IPS-18a (cell line): ENCODE results near the gene PNPLA1.

ENCODE experiments used
- H3K27ac ChIP-seq: one replicate; pipeline ENCODE4 v1.5.1; 2013; ENCODE audit warnings: low read length
- H3K27me3 ChIP-seq: one replicate; pipeline ENCODE4 v1.6.1; 2013; ENCODE audit warnings: mild to moderate bottlenecking, low read length; ENCODE audit not compliant: control insufficient read depth, insufficient read depth
- H3K36me3 ChIP-seq: one replicate; pipeline ENCODE4 v1.6.1; 2013; ENCODE audit warnings: low read depth, low read length; ENCODE audit not compliant: control insufficient read depth
- H3K4me1 ChIP-seq: one replicate; pipeline ENCODE4 v1.6.1; 2013; ENCODE audit warnings: low read depth, low read length; ENCODE audit not compliant: control insufficient read depth
- H3K4me3 ChIP-seq: one replicate; pipeline ENCODE4 v1.5.1; 2013; ENCODE audit warnings: low read length
- H3K9ac ChIP-seq: one replicate; pipeline ENCODE4 v1.6.1; 2013; ENCODE audit warnings: mild to moderate bottlenecking, low read length, moderate library complexity
- H3K9me3 ChIP-seq: one replicate; pipeline ENCODE4 v1.6.1; 2013; ENCODE audit warnings: low read depth, low read length; ENCODE audit not compliant: control insufficient read depth

PNPLA1 gene

DNA sequence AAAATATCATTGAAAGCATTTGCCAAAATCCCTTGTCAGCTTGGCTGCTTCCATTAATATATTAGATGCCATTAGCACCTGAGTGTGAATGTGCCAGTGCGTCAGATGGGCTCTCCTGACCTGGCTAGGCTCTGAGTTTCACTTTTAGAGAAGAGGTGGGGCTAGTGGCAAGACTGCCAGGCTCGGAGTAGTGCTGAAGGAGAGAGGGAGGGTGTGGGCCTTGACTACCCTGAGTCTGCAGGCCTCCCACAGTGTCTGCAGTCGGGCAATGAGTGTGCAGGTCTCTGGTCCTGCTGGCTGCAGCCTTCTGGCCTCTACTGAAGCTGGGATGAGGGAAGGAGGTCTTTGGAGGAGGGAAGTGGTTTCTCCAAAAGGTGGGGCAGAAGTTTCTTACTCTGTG is 34.6 kb upstream of the PNPLA1 start:
- Histone ChIP-seq H3K36me3 (peaks cover 14% of the 10 kb centered on the region), H3K9me3 (no peaks in the 10 kb centered on the region), H3K9ac (no peak overlapping the region), H3K4me1 (no peaks in the 10 kb centered on the region), H3K27me3 (no peaks in the 10 kb centered on the region), H3K4me3 (no peak overlapping the region), H3K27ac (no peak overlapping the region)

DNA sequence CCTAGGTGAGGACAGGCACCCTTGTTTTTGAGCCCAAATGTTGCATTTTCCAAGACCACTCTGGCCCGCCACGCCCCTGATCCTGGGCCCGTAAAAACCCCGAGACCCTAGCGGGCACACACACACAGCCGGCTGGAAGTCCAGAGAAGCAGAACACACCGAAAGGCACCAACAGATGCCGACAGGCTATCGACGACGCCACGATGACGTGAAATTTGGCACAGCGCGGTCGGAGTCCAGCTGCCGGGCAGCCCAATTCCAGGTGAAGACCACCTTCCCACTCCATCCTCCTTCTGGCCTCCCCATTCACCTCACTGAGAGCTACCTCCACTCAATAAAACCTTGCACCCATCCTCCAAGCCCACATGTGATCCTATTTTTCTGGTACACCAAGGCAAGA is 34.0 kb upstream of the PNPLA1 start:
- H3K9ac ChIP-seq: no peak overlapping the region
- no peak overlapping the region for H3K4me3 ChIP-seq
- H3K27me3 ChIP-seq: no peaks in the 10 kb centered on the region
- no peaks in the 10 kb centered on the region for H3K4me1 ChIP-seq
- no peak overlapping the region for H3K27ac ChIP-seq
- H3K9me3 ChIP-seq: no peaks in the 10 kb centered on the region
- H3K36me3 ChIP-seq: peaks cover 9% of the 10 kb centered on the region

- no peak overlapping the region for H3K27ac ChIP-seq
- H3K27me3 ChIP-seq: no peaks in the 10 kb centered on the region
- H3K9me3 ChIP-seq: no peaks in the 10 kb centered on the region
- no peaks in the 10 kb centered on the region for H3K36me3 ChIP-seq
- H3K4me3 ChIP-seq: no peak overlapping the region
- peaks cover 4% of the 10 kb centered on the region for H3K4me1 ChIP-seq
- no peak overlapping the region for H3K9ac ChIP-seq
These were observed 30.1 kb upstream of the PNPLA1 start for GRCh38 chr6:36239774-36240173.

- H3K4me3 ChIP-seq: no peak overlapping the region
These were observed 28.1 kb upstream of the PNPLA1 start for GRCh38 chr6:36241728-36242127.

DNA sequence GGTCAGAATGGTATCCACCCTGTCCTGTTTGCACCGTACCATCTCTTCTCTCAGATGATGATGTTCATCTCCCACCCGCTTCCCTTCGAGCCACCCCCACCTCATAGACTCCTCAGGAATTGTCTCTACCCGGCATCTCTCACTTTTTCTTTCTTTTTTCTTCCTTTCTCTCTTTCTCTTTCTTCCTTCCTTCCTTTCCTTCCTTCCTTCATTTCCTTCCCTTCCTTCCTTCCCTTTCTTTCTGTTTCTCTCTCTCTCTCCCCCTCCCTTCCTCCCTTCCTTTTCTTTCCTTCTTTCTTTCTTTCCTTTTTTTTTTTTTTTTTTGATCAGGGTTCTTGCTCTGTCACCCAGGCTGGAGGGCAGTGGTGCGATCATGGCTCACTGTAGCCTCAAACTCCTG is 27.7 kb upstream of the PNPLA1 start:
- Histone ChIP-seq H3K9me3 (no peaks in the 10 kb centered on the region), H3K27me3 (no peaks in the 10 kb centered on the region), H3K4me3 (no peak overlapping the region), H3K36me3 (no peaks in the 10 kb centered on the region), H3K4me1 (peaks cover 16% of the 10 kb centered on the region), H3K9ac (no peak overlapping the region), H3K27ac (no peak overlapping the region)

More at GRCh38 chr6:36241728-36242127, 28.1 kb upstream of the PNPLA1 start:
- H3K9me3 ChIP-seq: no peaks in the 10 kb centered on the region
- H3K27ac ChIP-seq: no peak overlapping the region
- H3K9ac ChIP-seq: no peak overlapping the region
- peaks cover 16% of the 10 kb centered on the region for H3K4me1 ChIP-seq
- H3K36me3 ChIP-seq: no peaks in the 10 kb centered on the region
- H3K27me3 ChIP-seq: no peaks in the 10 kb centered on the region

DNA sequence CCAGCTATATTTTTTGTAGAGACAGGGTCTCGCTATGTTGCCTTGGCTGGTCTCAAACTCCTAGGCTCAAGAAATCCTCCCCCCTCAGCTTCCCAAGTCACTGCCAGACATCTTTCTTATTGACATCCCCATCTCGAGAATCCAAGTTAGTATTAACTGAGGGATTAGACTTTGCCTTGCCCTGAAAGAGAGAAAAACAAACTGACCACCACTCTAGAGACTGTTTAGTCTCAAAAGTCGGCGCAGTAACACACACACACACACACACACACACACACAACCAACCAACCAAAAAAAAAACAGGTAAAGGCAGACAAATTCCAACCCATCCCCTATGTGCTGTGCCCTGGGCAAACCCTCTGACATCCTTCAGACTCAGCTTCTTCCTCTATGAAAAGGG is 27.2 kb upstream of the PNPLA1 start:
- H3K36me3 ChIP-seq: no peaks in the 10 kb centered on the region
- H3K9ac ChIP-seq: no peak overlapping the region
- no peaks in the 10 kb centered on the region for H3K9me3 ChIP-seq
- no peaks in the 10 kb centered on the region for H3K27me3 ChIP-seq
- no peak overlapping the region for H3K27ac ChIP-seq
- H3K4me3 ChIP-seq: no peak overlapping the region
- H3K4me1 ChIP-seq: peaks cover 16% of the 10 kb centered on the region

DNA sequence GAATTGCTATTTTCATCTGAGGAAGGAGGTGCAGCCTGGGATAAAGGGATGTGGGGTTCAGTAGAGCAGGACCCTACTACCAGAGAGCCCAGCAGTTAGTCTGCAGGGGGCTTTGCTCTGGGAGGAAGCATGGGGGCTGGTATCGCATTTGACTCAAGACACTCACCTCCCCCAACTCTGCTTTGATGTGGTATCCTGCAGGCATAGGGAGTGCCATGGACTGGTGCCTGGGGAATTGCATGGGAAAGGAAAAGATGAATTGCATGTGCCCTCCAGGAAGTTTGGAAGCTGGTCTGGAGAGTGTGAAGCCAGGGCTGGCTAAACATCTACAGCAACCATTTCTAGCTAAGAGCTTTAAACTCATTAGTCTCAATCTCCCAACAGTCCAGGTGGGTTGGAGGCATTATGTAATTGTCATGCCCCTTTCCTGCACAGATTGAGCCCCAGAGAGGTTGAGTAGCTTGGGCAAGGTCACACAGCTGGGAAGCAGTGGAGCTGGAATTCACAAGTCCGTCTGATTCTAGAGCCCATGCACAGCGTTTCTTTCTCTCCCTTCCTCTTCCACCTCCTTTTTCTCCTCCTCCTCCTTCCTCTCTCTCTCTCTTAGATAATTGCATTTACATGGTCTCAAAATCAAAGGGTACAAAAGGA is 26.2 kb upstream of the PNPLA1 start:
- peaks cover 16% of the 10 kb centered on the region for H3K4me1 ChIP-seq
- H3K9ac ChIP-seq: no peak overlapping the region
- H3K36me3 ChIP-seq: no peaks in the 10 kb centered on the region
- H3K9me3 ChIP-seq: no peaks in the 10 kb centered on the region
- H3K27ac ChIP-seq: no peak overlapping the region
- H3K27me3 ChIP-seq: no peaks in the 10 kb centered on the region
- H3K4me3 ChIP-seq: no peak overlapping the region

GRCh38 chr6:36244641-36245280 is 25.1 kb upstream of the PNPLA1 start:
- peaks cover 16% of the 10 kb centered on the region for H3K4me1 ChIP-seq
- no peak overlapping the region for H3K9ac ChIP-seq
- H3K9me3 ChIP-seq: no peaks in the 10 kb centered on the region
- H3K4me3 ChIP-seq: no peak overlapping the region
- H3K27ac ChIP-seq: no peak overlapping the region
- no peaks in the 10 kb centered on the region for H3K36me3 ChIP-seq
- no peaks in the 10 kb centered on the region for H3K27me3 ChIP-seq

GRCh38 chr6:36245572-36246061 is 24.2 kb upstream of the PNPLA1 start:
- H3K4me1 ChIP-seq: peaks cover 16% of the 10 kb centered on the region
- no peak overlapping the region for H3K27ac ChIP-seq
- no peak overlapping the region for H3K4me3 ChIP-seq
- no peaks in the 10 kb centered on the region for H3K27me3 ChIP-seq
- no peaks in the 10 kb centered on the region for H3K9me3 ChIP-seq
- H3K36me3 ChIP-seq: no peaks in the 10 kb centered on the region
- no peak overlapping the region for H3K9ac ChIP-seq

DNA sequence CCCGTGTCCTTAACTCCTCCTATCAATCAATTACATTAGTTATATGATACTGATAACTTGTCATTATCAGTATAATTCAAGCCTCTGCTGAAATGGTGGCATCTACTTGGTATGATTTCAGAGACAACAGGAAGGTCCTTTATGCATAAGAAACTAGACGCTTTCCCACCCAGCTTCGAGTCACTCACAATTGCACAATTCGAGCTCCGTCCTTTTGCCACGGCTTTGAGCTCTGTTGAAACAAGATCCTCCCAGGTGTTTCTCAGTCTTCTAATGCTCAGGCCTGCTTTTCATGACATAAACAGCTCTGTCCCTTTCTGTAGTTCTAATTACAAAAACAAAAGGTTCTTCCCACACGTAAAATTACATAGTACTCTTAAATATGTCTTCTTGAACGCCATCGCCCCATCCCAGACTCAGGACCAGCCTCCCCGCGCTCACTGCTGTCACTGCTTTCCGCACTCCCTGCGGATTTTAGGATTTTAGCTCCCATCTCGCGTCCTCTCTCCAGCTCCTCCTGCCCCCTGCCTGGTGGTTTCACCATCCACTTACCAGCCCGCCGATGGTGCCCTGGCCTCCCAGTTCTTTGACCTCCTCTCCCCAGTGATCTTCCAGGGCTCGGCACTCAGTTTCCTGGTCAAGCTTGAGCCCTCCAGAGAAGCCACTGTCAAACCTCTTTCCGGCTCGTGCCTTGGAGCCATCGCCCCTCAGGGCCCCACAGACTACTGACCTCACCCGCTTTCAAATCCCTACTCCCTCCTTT is 23.2 kb upstream of the PNPLA1 start:
- H3K4me3 ChIP-seq: no peak overlapping the region
- H3K9me3 ChIP-seq: no peaks in the 10 kb centered on the region
- H3K4me1 ChIP-seq: peaks cover 16% of the 10 kb centered on the region
- no peak overlapping the region for H3K27ac ChIP-seq
- no peak overlapping the region for H3K9ac ChIP-seq
- no peaks in the 10 kb centered on the region for H3K36me3 ChIP-seq
- H3K27me3 ChIP-seq: no peaks in the 10 kb centered on the region

- H3K27me3 ChIP-seq: no peaks in the 10 kb centered on the region
- peaks cover 16% of the 10 kb centered on the region for H3K4me1 ChIP-seq
- no peaks in the 10 kb centered on the region for H3K36me3 ChIP-seq
- no peak overlapping the region for H3K27ac ChIP-seq
- H3K9ac ChIP-seq: no peak overlapping the region
- H3K9me3 ChIP-seq: no peaks in the 10 kb centered on the region
- no peak overlapping the region for H3K4me3 ChIP-seq
These were observed 22.2 kb upstream of the PNPLA1 start for GRCh38 chr6:36247693-36248092.
